VCaP (cell line): Measurements from ENCODE around the gene ZNF639.
"Not testable (repeated sequence)": the region's sequence is repeated elsewhere in the genome, so short reads cannot be mapped to it uniquely, and the experiment has no call there.

Experiments used
- H3K27ac ChIP-seq: fragments of 450-650 bp; 2 replicates; pipeline ENCODE4 v1.5.1; 2017
- TF ChIP-seq, protein P1 (sequence below): fragments of 450-650 bp; conservative IDR thresholded peaks from 2 replicates; pipeline ENCODE4 v1.5.1; 2017; ENCODE audit warnings: mild to moderate bottlenecking, moderate library complexity

Gene ZNF639, protein sequence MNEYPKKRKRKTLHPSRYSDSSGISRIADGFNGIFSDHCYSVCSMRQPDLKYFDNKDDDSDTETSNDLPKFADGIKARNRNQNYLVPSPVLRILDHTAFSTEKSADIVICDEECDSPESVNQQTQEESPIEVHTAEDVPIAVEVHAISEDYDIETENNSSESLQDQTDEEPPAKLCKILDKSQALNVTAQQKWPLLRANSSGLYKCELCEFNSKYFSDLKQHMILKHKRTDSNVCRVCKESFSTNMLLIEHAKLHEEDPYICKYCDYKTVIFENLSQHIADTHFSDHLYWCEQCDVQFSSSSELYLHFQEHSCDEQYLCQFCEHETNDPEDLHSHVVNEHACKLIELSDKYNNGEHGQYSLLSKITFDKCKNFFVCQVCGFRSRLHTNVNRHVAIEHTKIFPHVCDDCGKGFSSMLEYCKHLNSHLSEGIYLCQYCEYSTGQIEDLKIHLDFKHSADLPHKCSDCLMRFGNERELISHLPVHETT

DNA sequence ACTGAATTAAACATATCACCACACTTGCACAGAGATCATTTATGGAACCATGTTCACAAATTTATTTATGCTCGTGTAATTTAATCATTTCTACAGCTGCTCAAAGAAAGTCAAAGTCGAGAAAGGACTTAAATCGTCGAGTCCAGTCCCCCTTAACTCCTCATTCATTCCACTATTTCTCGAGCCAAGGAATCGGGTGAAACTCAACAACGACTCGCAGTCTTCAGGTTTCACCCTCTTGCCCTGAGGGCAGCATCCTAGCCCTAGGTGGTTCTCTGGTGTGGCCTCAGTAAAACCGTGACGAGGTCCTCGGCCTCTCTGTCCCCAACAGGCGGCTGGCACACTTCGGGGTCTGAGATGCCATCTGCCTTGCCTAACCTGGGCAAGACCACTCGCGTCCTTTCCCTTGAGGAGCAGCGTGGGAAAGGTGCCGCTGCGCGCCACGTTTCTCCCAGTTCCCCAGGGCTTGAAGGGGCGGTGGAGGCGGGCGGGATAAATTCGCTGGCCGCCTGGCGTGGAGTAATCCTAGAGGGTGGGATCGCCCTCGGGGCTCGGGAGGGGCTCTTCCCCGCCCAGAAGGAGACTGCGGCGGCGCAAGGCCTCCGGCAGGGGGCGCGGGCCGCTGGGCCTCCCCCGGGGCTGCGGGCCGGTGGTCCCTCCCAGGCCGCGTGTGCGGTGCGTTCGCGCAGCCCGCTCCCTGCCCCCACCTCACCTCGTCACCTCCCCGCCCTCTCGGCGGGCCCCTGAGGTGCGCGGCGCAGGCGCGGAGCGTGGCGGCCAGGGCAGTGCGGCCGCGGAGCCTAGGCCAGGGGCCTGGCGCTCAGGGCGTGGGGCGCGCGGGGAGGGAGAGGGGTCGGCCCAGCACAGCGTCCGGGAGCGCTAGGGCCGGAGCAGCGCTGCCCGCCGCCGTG, at the start of gene ZNF639:
Gene ZNF639 (plus strand): TSS at position 746 of the 911 bp plus-strand sequence. CDS start 5,263 bp downstream, outside the sequence.
- TF ChIP-seq, protein P1, sequence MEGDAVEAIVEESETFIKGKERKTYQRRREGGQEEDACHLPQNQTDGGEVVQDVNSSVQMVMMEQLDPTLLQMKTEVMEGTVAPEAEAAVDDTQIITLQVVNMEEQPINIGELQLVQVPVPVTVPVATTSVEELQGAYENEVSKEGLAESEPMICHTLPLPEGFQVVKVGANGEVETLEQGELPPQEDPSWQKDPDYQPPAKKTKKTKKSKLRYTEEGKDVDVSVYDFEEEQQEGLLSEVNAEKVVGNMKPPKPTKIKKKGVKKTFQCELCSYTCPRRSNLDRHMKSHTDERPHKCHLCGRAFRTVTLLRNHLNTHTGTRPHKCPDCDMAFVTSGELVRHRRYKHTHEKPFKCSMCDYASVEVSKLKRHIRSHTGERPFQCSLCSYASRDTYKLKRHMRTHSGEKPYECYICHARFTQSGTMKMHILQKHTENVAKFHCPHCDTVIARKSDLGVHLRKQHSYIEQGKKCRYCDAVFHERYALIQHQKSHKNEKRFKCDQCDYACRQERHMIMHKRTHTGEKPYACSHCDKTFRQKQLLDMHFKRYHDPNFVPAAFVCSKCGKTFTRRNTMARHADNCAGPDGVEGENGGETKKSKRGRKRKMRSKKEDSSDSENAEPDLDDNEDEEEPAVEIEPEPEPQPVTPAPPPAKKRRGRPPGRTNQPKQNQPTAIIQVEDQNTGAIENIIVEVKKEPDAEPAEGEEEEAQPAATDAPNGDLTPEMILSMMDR = peak; percentile 90
- peak within 1 kb of the TSS; percentile 91 for H3K27ac ChIP-seq

DNA sequence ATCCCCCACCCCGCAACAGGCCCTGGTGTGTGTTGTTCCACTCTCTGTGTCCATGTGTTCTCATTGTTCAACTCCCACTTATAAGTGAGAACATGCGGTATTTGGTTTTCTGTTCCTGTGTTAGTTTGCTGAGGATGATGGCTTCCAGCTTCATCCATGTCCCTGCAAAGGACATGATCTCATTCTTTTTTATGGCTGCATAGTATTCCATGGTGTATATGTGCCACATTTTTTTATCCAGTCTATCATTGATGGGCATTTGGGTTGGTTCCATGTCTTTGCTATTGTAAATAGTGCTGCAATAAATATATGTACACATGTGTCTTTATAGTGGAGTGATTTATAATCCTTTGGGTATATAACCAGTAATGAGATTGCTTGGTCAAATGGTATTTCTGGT, 48.4 kb upstream of the ZNF639 start:
- H3K27ac ChIP-seq = not testable (repeated sequence)

DNA sequence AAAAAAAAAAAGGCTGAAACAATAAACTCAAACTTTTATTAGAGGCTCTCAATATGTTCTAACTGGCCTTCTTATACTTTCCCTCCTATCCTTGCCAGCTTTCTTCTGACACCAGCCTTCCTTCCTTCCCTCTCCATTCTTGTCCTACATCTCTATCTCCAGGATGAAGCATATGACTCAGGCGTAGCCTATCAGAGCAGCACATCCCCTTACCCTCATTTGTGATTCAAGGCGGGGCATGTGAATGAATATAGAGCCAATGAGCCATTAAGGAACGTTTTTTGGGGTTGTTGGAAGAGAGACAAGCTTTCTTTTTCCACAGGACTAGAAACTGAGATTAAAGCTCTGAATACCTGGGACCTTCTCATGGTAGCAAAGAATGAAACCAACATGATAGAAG, 46.8 kb upstream of the ZNF639 start:
- TF ChIP-seq, protein P1 = no peak
- H3K27ac ChIP-seq = no peak overlapping the region

DNA sequence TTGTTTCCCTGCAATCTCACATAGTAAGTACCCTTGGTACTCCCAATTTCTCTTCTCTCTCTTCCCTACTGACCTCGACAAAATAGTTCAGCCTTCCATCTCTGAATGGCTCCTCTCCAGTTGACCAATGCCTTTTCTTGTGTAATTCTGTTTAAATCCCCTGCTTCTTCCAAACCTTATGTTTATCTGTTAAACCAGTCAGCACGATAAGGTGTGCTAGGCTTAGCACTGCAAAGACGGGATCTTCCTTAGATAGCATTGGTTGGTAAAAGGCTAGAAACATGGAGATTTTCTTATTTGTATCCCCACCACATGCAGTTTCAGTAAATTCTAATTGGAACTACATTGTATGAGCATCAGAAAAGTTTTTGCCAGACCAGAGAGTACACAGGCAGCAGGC, 46.1 kb upstream of the ZNF639 start:
- TF ChIP-seq, protein P1 = no peak
- no peak overlapping the region for H3K27ac ChIP-seq

DNA sequence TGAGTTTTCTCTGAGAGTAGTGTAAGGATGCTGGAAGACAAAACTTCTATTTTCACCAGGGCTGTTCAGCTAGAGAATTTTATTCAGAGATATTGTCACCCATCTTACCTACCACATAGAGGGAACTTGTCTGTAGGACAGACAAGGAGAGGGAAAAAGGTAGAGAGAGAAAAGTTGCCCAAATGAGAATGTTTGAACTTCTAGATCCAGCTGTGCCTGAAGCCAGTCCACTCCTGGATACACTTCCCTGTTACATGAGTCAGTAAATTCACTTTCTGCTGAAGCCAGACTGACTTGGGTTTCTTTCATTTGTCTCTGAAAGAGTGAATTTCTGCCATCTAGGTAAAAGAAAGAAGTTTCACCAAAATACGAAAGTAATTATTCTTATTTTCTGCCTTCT, 44.7 kb upstream of the ZNF639 start:
- TF ChIP-seq, protein P1 = no peak

DNA sequence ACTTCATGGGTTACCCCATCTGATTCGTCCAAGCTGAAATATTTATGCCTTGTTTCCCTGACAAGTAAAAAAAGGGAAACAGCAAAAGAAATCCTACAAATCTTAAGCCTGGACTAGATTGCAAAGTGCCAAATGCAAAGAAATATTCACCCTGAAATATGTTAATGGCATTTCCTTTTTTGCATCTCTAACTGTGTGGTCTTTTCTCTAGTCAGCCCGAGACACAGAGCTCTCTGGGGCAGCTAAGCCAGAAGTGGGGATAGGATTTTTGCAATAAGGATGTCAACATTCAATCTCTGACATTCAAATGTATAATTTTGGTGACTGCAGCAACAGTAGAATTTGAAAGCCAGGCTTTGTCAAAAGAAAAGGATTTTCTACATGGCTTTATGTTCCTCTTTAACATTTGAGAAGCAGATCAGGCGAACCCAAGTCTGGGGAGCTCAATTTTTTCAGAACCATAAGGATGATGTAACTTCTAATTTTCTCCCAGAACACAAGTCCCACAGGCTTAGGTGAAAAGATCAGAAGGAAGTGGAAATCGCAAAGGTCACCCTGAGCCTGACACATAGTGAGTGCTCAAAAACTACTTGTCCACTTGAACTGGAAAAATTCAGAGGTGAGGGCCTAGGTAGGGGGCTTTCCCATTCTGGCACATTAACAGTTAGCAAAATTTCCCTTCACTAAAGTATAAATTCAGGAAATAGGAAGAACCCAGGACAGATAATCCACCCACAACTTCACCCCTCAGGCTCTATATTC, 43.7 kb upstream of the ZNF639 start:
- TF ChIP-seq, protein P1 = no peak
- no peak overlapping the region for H3K27ac ChIP-seq

More for the DNA sequence above, 44.7 kb upstream of the ZNF639 start:
- no peak overlapping the region for H3K27ac ChIP-seq

DNA sequence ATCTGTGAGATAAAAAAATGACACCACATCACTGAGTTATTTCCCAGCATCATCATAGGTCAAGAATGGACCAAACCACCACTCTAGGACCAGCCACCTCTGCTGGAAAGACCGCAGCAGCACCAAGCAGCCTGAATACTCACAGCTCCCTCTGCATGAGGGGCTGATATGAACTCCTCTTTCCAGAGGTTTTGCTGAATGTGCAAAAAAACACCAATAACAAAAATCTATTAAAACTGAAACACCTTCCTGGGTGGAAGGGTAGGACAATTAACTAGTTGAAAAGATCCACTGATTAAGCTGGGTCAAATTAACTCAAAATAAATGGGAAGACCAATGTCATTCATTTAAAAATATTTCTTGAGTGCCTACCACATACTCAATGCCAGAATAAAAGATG, 43.0 kb upstream of the ZNF639 start:
- TF ChIP-seq, protein P1 = no peak
- no peak overlapping the region for H3K27ac ChIP-seq
